Muscle of back (tissue), 13 donors: ENCODE results near the gene ACVR1C. TPM values are rescaled to one million over a fixed set of nuclear protein-coding genes. Genes with fewer than 3 reads are reported as not detected.
A peak's percentile ranks its signal among the peaks of the same experiment; 100 is the strongest.

Experiments
- DNase-seq, 3 donors: peaks; one replicate each; pipeline versions ENCODE4 v3.0.0 to v3.0.0-alpha.2; 2013
- long read RNA-seq, 9 donors: transcript quantifications; one replicate each; lab custom pipeline, GENCODE V29; 2026
- polyA plus RNA-seq, 10 donors: library from polyadenylated mRNA; unstranded; fragments of 120-200 nt; gene quantifications; one replicate each; pipeline ENCODE4 v1.2.1, GENCODE V29; 2013; ENCODE audit not compliant: insufficient read length in 10 of 10

Gene ACVR1C
- polyA plus RNA-seq, result under 1 TPM; 0.07 to 0.31 (median 0.16) TPM
- long read RNA-seq, donor 1, result 0 reads
- long read RNA-seq, donor 2, result 0 reads
- long read RNA-seq, donor 3, result 0 reads
- long read RNA-seq, donor 4, result 0 reads
- long read RNA-seq, donor 5, result 0 reads
- long read RNA-seq, donor 6, result 0 reads
- long read RNA-seq, donor 7, result 0 reads
- long read RNA-seq, donor 8, result 0 reads
- long read RNA-seq, donor 9, result 0 reads

- DNase-seq, result peak; percentile 22 to 52 (median 42)
Measured at GRCh38 chr2:157628477-157629415, at the start of gene ACVR1C. Gene ACVR1C, minus strand, starts transcription at chr2:157628864. Its CDS starts 220 bp downstream, at chr2:157628644.

GRCh38 chr2:157677941-157678340 is 49.3 kb upstream of the ACVR1C start:
- DNase-seq, result no peak

- no peak for DNase-seq
Measured at GRCh38 chr2:157672129-157672528, 43.5 kb upstream of the ACVR1C start.

- no peak for DNase-seq
Measured at GRCh38 chr2:157662401-157662800, 33.7 kb upstream of the ACVR1C start.

GRCh38 chr2:157661776-157662175 is 33.1 kb upstream of the ACVR1C start:
- no peak for DNase-seq

GRCh38 chr2:157657858-157658257 is 29.2 kb upstream of the ACVR1C start:
- DNase-seq, result no peak

GRCh38 chr2:157657101-157657500 is 28.4 kb upstream of the ACVR1C start:
- no peak for DNase-seq

GRCh38 chr2:157644776-157645175 is 16.1 kb upstream of the ACVR1C start:
- no peak for DNase-seq

GRCh38 chr2:157631861-157632260 is 3.2 kb upstream of the ACVR1C start:
- DNase-seq, result no peak

GRCh38 chr2:157627594-157628476 is 829 bp downstream of the ACVR1C start:
- DNase-seq, result peak in 1 of 3 donors; percentile 3

- no peak for DNase-seq
Measured at GRCh38 chr2:157625296-157625695, 3.4 kb downstream of the ACVR1C start.

GRCh38 chr2:157620956-157621355 is 7.7 kb downstream of the ACVR1C start:
- DNase-seq, result peak in 1 of 3 donors; percentile 12

- no peak for DNase-seq
Measured at GRCh38 chr2:157611726-157612125, 16.9 kb downstream of the ACVR1C start.

GRCh38 chr2:157611110-157611509 is 17.6 kb downstream of the ACVR1C start:
- no peak for DNase-seq

- DNase-seq, result no peak
Measured at GRCh38 chr2:157606534-157606933, 22.1 kb downstream of the ACVR1C start.

GRCh38 chr2:157603198-157603597 is 25.5 kb downstream of the ACVR1C start:
- no peak for DNase-seq

- no peak for DNase-seq
Measured at GRCh38 chr2:157601807-157602206, 26.9 kb downstream of the ACVR1C start.

- DNase-seq, result peak; percentile 0 to 18 (median 2)
Measured at GRCh38 chr2:157596992-157597681, 31.5 kb downstream of the ACVR1C start.

- no peak for DNase-seq
Measured at GRCh38 chr2:157593411-157593810, 35.3 kb downstream of the ACVR1C start.

- peak in 2 of 3 donors; percentile 1 to 10 for DNase-seq
Measured at GRCh38 chr2:157592948-157593347, 35.7 kb downstream of the ACVR1C start.

- DNase-seq, result no peak
Measured at GRCh38 chr2:157592374-157592773, 36.3 kb downstream of the ACVR1C start.
